PC-9 (cell line): ENCODE data around the gene IBA57.

Experiments used
- EZH2 ChIP-seq: fragments of 200-600 bp; sonication (generic); IDR thresholded peaks from 2 replicates; pipeline ENCODE4 v1.8.0; 2017; ENCODE audit warnings: antibody characterized with exemption, low read depth
- TF ChIP-seq, protein P1 (sequence below): fragments of 200-600 bp; sonication (generic); conservative IDR thresholded peaks from 2 replicates; pipeline ENCODE4 v1.6.1; 2017; ENCODE audit warnings: mixed run types, antibody characterized with exemption, mild to moderate bottlenecking, moderate library complexity

DNA sequence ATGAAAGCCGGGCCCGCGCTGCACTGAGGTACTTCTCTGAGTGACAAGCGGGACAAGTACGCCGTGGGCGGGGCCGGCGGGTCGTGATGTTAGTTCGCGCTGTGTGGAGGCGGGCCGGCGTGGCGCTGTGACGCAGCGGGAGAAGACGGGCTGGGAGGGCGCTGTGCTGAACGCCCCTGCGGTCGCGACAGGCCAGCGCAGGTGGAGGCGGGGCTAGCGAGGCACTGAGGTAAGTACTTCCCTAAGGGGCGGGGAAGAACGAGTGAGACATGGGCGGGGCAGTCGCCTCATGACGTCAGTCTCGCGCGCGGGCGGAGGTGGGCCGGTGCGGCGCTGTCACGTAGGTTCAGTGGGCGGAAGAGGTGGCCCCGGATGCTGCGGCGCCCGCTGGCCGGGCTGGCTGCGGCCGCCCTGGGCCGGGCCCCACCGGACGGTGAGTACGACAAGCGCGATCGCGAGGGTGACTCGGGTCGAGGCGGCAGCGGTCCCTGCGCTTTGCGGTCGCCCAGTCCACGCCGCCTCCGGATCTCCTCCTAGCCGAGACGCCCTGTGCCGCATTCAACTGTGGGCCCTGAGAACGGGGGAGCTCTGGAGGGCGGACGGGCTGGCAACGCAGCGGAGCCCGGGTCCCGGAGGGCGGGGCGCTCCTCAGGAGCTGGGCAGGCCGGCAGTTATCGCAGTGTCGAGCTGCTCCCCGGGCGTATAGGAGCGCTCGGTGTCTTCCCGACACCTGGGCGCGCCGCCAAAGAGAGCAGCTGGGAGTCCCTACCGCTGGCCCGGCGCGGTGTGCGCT is 25.5 kb upstream of the IBA57 start, which contains the start of gene GUK1:
- TF ChIP-seq, protein P1, sequence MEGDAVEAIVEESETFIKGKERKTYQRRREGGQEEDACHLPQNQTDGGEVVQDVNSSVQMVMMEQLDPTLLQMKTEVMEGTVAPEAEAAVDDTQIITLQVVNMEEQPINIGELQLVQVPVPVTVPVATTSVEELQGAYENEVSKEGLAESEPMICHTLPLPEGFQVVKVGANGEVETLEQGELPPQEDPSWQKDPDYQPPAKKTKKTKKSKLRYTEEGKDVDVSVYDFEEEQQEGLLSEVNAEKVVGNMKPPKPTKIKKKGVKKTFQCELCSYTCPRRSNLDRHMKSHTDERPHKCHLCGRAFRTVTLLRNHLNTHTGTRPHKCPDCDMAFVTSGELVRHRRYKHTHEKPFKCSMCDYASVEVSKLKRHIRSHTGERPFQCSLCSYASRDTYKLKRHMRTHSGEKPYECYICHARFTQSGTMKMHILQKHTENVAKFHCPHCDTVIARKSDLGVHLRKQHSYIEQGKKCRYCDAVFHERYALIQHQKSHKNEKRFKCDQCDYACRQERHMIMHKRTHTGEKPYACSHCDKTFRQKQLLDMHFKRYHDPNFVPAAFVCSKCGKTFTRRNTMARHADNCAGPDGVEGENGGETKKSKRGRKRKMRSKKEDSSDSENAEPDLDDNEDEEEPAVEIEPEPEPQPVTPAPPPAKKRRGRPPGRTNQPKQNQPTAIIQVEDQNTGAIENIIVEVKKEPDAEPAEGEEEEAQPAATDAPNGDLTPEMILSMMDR = no peak; the same call in 1 of the 2 replicates
- TF ChIP-seq EZH2 = no peak
